ENCODE data around the gene CFAP92. TPM values are rescaled to one million over a fixed set of nuclear protein-coding genes. Genes with fewer than 3 reads are reported as not detected.

CFAP92 gene
- total and polyA plus RNA-seq, 2 donors (not counting 3 experiments of a cell fraction or from before 2014, with no cell fraction given): 0.04 to 0.62 TPM

DNA sequence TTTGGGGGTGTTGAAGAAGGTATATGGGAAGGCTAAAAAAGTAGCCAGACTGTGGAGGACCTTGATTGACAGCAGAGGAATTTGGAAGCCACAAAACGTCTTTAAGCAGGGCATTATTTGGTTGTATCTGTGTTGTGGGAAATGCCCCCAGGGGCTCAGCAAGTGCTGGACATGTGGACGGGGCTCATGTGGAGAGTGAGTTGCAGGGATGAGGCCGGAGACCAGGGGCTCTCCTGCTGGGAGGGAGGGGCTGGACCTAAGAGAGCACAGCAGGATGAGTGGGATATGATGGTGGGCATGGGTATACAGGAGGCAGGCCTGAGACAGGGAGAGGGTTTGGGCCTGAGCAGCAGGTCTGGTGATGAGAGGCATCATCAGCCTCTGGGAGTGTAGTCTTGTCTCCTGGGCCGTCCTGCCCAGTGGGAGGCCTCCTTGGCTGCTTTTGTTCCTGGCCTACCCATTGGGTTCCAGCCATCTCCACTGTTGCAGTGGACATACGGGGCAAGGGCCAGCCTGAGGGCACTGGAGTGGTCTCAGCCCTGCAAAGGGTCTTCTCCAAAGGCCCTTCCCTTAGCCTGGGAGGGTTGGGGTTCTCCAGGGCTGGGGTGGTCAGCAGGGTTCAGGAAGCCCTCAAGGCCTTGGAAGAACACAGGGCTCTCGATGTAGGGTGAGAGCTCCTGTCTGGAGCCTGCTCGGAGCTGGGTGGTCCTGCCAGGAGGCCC is 86.9 kb downstream of the CFAP92 start:
- Histone ChIP-seq H3K4me3 (replicated peaks in 1 of 3; ENCODE audit: insufficient read depth in 1 of 3, low read depth in 1 of 3, low read length in 3 of 3) (no peak overlapping the region), H3K9me1 (replicated peaks; ENCODE audit: control insufficient read depth, extremely low read depth, insufficient read depth, low read length) (no peaks in the 10 kb centered on the region), H3K27me3 (ENCODE audit: control insufficient read depth in 2 of 2, insufficient read depth in 2 of 2, low read length in 2 of 2) (no peaks in the 10 kb centered on the region), H3K79me2 (ENCODE audit: control insufficient read depth, insufficient read depth, low read length) (no peaks in the 10 kb centered on the region), H4K20me1 (replicated peaks; ENCODE audit: control insufficient read depth, extremely low read depth, insufficient read depth, low read length) (no peaks in the 10 kb centered on the region), H3K9me3 (replicated peaks; ENCODE audit: control insufficient read depth, insufficient read depth, low read length) (no peaks in the 10 kb centered on the region), H3K27ac (ENCODE audit: insufficient read depth, low read depth, low read length) (no peak overlapping the region), H3K4me1 (ENCODE audit: control insufficient read depth, extremely low read depth, insufficient read depth, low read length) (no peaks in the 10 kb centered on the region), H2AFZ (ENCODE audit: low read depth, low read length) (no peak overlapping the region), H3K9ac (replicated peaks; ENCODE audit: extremely low read depth, insufficient read depth, low read length) (no peak overlapping the region), H3K4me2 (ENCODE audit: insufficient read depth, low read length) (no peak overlapping the region), H3K36me3 (ENCODE audit: control insufficient read depth in 2 of 2, extremely low read depth in 1 of 2, insufficient read depth in 2 of 2, low read length in 2 of 2) (peaks cover 5 to 76% of the 10 kb centered on the region in 2 experiments)
- FAIRE-seq: no peak
- no peak for DNase-seq (ENCODE audit: low read depth, low spot score)
- intact Hi-C loops (cut with micrococcal nuclease): no loop called here
- TF ChIP-seq, protein P1, sequence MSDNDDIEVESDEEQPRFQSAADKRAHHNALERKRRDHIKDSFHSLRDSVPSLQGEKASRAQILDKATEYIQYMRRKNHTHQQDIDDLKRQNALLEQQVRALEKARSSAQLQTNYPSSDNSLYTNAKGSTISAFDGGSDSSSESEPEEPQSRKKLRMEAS (IDR thresholded peaks at IDR 0.05; ENCODE audit: insufficient read depth, insufficient read length): no peak
- TF ChIP-seq JUN (IDR thresholded peaks at IDR 0.05; ENCODE audit: borderline replicate concordance, insufficient read depth, insufficient read length, low read depth): no peak
- dilution Hi-C loops (cut with MboI; ENCODE audit: extremely low pct_ligation_motif_present, low sequenced_read_pairs): loop anchor here (25.0 kb wide), 1 partner anchor 205 kb away; the partner anchor contains the start of gene RAB43
- POLR2A ChIA-PET: no interaction called here
- BruUV-seq (replicated peaks): no TSS peak
- CTCF ChIA-PET: no interaction called here

DNA sequence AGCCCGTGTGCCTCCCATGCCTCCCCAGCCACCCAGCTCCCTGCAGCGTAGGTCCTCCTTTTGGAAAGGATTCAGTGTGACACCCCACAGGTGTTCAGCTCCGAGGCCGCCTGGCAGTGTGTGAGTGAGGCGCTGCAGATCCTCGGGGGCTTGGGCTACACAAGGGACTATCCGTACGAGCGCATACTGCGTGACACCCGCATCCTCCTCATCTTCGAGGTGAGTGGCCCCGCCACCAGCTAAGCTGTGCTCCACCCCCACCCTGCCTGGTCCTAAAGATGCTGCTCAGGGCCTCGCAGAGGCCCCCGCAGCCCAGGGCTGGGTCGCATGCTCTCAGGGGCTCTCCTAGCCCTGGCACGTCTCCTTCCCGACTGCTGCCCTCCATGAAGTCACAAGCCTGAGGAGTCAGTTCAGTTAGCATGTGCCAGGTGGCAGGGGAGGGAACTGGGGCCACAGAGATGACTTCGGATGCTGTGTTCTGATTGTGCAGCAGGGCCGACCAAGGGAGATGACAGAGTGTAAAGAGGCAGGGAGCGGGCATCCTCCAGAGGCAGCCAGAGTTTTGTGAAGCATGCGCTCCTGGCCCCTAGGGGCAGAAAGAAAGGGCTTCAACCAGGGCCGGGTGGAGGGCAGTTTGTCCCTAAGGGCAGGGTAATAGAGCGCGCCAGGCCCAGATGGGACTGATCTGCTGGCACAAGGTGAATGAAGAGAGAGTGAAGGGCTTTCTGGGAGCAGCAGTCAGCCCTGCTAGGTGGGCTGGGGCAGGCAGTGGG is 87.7 kb downstream of the CFAP92 start:
- TF ChIP-seq, protein P1 (IDR thresholded peaks at IDR 0.05; ENCODE audit: insufficient read depth, insufficient read length): no peak
- TF ChIP-seq EZH2 (IDR thresholded peaks at IDR 0.05; ENCODE audit: borderline replicate concordance, low read depth, low read length, severe bottlenecking): no peak
- TF ChIP-seq JUN (IDR thresholded peaks at IDR 0.05; ENCODE audit: borderline replicate concordance, insufficient read depth, insufficient read length, low read depth): no peak
- TF ChIP-seq POLR2A (IDR thresholded peaks at IDR 0.05; ENCODE audit: low read depth, low read length): no peak
- TF ChIP-seq GATA2 (IDR thresholded peaks at IDR 0.05; ENCODE audit: insufficient read depth, insufficient read length, low read depth, low read length): no peak
- no peak for TF ChIP-seq FOS (IDR thresholded peaks at IDR 0.05; ENCODE audit: borderline replicate concordance, insufficient read depth, low read length)
- TF ChIP-seq MYC (IDR thresholded peaks at IDR 0.05; ENCODE audit: low read depth, low read length): no peak
- TF ChIP-seq POLR2AphosphoS5 (IDR thresholded peaks at IDR 0.05; ENCODE audit: insufficient read depth, low read depth, low read length): no peak
- TF ChIP-seq, protein P2, sequence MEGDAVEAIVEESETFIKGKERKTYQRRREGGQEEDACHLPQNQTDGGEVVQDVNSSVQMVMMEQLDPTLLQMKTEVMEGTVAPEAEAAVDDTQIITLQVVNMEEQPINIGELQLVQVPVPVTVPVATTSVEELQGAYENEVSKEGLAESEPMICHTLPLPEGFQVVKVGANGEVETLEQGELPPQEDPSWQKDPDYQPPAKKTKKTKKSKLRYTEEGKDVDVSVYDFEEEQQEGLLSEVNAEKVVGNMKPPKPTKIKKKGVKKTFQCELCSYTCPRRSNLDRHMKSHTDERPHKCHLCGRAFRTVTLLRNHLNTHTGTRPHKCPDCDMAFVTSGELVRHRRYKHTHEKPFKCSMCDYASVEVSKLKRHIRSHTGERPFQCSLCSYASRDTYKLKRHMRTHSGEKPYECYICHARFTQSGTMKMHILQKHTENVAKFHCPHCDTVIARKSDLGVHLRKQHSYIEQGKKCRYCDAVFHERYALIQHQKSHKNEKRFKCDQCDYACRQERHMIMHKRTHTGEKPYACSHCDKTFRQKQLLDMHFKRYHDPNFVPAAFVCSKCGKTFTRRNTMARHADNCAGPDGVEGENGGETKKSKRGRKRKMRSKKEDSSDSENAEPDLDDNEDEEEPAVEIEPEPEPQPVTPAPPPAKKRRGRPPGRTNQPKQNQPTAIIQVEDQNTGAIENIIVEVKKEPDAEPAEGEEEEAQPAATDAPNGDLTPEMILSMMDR (IDR thresholded peaks at IDR 0.05; ENCODE audit: extremely low read depth in 1 of 2, insufficient read depth in 1 of 2, low read depth in 1 of 2, low read length in 2 of 2): no peak
- H3K4me2 ChIP-seq (ENCODE audit: insufficient read depth, low read length): no peak overlapping the region
- H3K4me3 ChIP-seq (replicated peaks in 1 of 3; ENCODE audit: insufficient read depth in 1 of 3, low read depth in 1 of 3, low read length in 3 of 3): no peak overlapping the region
- H3K36me3 ChIP-seq (ENCODE audit: control insufficient read depth in 2 of 2, extremely low read depth in 1 of 2, insufficient read depth in 2 of 2, low read length in 2 of 2): peaks cover 6 to 77% of the 10 kb centered on the region in 2 experiments
- FAIRE-seq (no peak), DNase-seq (ENCODE audit: low read depth, low spot score) (no peak)
- H3K9me1 ChIP-seq (replicated peaks; ENCODE audit: control insufficient read depth, extremely low read depth, insufficient read depth, low read length): no peaks in the 10 kb centered on the region
- BruUV-seq (replicated peaks): no TSS peak
- no peak overlapping the region for H3K27ac ChIP-seq (ENCODE audit: insufficient read depth, low read depth, low read length)
- no peak overlapping the region for H3K9ac ChIP-seq (replicated peaks; ENCODE audit: extremely low read depth, insufficient read depth, low read length)
- CTCF ChIA-PET: no interaction called here
- dilution Hi-C loops (cut with MboI; ENCODE audit: extremely low pct_ligation_motif_present, low sequenced_read_pairs): loop anchor here (25.0 kb wide), 1 partner anchor 206 kb away; the partner anchor contains the start of gene RAB43
- H3K27me3 ChIP-seq (ENCODE audit: control insufficient read depth in 2 of 2, insufficient read depth in 2 of 2, low read length in 2 of 2): no peaks in the 10 kb centered on the region
- no peak overlapping the region for H2AFZ ChIP-seq (ENCODE audit: low read depth, low read length)
- no peaks in the 10 kb centered on the region for H3K4me1 ChIP-seq (ENCODE audit: control insufficient read depth, extremely low read depth, insufficient read depth, low read length)
- intact Hi-C loops (cut with micrococcal nuclease): no loop called here
- no peaks in the 10 kb centered on the region for H3K79me2 ChIP-seq (ENCODE audit: control insufficient read depth, insufficient read depth, low read length)
- H4K20me1 ChIP-seq (replicated peaks; ENCODE audit: control insufficient read depth, extremely low read depth, insufficient read depth, low read length): no peaks in the 10 kb centered on the region
- POLR2A ChIA-PET: no interaction called here
- no peaks in the 10 kb centered on the region for H3K9me3 ChIP-seq (replicated peaks; ENCODE audit: control insufficient read depth, insufficient read depth, low read length)
